HG03095 (cell line): ENCODE measurements around the gene EGR1.

Source experiments
- ATAC-seq: cut with Tn5 transposase; IDR thresholded peaks from one replicate; pipeline ENCODE4 v1.9.1; 2021; ENCODE audit warnings: moderate library complexity; ENCODE audit not compliant: unreplicated experiment

EGR1 gene

DNA sequence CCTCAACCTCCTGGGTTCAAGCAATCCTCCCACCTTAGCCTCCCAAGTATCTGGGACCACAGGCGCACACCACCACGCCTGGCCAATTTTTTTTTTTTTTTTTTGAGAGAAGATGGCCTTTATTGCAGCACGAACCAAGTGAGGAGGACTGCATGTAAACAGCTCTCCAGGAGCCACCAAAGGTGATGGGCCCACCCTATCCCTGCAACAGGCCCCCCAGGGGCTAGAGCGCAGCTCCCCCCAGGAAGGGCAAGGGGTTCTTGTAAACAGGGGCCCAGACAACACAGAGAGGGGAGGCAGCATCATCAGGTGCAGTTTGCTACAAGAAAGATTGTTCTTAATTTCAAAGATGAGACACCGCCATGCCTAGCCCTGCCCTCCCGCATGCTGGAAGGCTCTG lies 12.6 kb upstream of the EGR1 start:
- no peak for ATAC-seq

DNA sequence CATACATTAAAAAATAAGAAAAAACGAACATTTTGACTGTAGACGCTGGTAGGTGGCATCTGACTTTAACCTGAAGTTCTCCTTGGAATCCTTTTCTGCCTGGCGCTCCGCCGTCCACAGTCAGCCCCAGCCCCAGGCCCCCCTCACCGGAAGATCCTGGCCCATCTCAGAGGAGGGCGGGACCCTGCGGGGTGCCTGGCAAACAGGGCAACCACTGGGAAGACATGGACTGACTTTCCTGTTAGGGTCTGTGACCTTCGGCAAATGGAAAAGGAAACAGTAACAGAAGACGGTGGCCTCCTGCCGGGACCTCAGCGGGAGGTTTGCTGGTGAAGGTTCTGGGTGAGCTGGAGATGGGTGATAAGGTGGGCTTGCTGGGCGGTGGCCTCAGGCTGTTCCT lies 11.7 kb upstream of the EGR1 start:
- ATAC-seq: no peak

DNA sequence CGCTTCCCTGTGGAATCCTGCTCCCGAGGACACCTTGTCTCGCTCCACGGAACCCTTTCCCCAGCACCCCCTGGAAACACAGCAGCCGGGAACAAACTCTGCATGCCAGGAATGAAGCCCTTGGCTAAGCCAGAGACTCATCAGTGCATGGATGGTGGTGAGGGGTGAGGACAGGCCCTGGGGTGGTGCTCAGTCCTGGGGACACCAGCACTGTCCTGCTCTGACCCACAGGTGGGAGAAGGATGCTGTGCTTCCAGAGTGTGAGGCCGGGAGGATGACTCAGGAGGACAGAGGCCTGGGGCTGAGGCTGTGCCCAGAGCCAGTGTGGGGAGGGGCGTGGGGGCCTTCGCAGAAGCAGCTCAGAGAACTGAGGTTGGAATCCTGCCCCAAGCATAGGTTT lies 11.2 kb upstream of the EGR1 start:
- no peak for ATAC-seq

DNA sequence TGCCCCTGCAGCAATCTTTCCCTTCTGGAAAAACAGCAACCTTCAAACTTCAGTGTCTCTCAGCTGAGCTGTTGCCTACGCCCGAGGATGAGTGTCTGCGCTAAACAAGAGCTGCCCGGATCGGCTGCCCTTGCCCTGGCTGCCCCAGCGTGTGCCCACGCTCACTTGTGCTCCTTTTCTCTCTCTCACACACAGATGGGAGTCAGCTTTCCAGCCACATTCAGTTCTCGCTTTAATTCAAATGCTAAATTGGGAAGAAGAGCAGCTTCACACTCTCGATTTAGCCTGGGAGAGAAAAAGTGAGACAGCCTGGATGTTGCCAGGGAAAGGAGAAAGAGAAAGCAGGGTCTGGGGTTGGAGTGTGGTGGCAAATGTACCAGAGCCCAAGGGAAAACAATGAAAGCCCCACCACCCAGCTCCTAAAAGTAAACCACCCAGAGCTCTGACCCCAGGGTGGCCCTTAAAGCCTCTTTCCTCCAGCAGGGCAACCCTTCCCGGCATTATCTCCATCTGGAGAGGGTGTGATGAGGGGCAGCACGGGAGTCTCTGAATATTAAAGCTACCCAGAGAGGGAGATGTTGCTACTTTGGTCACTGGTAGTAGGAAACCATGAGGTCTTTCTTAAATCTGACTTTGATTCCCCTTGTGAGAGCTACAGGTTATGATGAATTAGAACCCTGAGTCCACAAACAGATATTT lies 9.9 kb upstream of the EGR1 start:
- no peak for ATAC-seq

DNA sequence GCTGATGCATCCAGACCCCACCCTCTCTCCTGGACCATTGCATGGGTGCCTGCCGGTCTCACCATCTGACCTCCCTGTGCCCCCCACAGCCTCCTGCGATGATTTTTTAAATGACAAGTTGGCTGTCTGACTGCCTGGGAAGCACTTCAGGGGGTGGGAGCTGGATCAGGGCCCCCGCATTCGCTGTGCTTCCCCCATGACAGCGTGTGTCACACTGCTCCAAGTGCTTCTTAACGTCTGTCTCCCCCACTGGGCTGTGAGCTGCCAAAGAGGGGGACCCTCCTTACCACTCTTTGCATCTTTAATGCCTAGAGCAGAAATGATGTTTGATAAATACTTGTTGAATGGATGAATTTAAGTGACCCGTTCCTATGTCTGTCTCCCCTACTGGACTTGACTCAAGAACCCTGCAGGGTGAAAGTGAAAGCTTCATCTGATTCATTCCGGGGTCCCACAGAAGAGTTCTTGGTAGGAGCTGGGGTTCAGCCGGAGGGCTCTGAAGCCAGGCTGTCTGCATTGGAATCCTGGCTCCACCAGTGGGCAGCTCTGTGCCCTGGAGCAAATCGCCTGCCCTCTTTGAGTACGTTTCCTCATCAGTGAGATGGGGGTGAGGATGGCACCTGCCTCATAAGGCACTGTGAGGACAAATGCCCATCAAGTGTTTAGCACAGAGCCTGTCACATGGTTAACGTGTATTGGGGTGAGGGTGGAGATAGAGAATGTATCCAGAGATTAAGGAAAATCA lies 7.6 kb upstream of the EGR1 start:
- ATAC-seq: no peak

DNA sequence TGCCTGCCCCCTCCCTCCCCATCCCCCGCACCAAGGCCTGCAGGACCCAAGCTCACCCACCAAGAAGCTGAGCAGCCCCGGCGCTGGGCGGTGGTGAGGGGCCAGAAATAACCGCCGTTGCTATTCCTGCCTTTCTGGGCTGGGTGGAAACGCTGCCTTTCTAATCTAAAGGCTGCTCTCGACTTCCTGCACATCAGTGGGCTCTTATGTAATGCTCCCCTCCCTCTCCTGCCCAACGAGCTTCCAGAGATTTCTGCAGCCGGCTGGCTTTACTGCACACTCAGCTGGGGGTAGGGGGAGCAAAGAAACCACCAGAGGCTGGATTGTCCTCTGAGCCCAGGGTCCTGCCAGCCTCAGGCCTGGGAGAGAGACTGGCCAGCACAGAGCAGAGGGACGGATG lies 6.9 kb upstream of the EGR1 start:
- no peak for ATAC-seq

DNA sequence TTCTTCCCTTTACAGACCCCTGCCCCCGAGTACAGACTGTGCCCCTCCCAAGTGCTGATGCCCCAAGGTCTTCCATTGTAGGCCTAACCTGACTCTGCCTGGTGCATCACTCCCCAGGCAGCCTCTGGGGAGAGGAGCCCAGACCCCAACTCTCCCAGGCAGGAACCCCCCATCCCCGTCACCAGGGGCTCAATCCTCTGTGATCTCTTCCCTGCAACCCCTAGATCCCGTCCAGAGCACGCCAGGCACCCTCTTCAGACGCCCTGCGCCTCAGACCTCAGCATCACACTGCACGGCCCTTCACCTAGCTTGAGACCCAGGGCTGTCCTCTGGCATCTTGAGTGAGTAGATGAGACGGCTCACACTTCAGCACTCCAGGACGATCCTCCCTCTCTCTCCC lies 6.4 kb upstream of the EGR1 start:
- ATAC-seq: no peak

DNA sequence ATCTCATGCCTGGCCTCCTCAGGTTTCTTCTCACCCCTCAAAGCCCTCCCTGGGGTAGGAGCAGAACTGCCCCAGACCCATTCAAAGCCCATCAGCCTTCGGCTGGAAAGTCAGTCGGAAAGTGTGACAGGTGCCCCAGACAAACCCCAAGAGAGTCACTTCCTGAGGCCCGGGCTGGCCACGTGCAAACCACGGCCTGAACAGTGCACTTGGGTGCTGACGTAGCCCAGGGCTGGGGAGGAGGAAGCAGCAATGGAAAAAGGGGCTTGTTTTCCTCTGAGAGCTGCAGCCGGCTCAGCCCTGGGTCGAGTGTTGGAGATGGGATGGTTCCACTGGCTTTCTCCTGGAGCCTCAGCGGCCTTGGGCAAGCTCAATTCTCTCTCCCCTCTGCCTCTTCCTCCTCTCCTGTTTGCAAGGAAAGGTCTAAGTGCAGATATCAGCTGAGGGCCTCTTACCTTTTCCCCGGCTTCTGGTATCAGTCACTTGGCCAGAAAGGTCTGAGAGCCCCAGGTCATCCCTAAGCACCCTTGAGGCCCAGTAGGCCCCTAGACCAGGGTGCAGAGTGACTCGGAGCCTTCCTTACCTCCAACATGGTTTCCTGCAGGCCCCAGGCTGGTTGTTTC lies 5.9 kb upstream of the EGR1 start:
- ATAC-seq: no peak

DNA sequence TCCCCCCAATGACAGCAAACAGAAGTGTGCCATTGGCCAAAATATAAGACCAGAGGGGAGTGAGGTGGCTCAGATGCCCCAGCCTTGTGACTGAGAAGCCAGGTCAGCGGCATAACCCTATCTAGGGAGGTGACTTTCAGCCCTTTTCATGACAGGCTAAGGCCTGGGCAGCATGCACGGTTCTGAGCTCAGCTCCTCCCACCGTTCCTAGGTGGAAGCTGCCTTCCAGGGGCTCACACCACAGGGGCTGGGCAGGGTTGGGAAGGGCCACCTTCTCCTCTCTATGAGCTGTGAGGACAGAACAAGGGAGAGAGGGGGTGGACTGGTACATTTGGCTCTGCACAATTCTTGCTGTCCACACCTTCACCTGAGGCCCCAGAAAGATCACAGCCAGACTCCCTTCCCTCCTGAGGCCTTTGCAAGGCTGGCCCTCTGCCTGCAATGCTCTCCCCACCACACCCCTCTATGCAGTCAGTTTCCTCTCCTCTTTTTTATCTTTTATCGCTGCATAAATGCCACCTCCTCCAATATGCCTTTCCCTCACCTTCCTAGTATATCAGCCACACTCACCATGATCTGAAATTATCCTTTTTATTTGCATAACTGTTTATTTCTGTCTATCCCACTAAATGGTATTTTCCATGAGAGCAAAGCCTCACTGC lies 5.1 kb upstream of the EGR1 start:
- ATAC-seq: no peak

DNA sequence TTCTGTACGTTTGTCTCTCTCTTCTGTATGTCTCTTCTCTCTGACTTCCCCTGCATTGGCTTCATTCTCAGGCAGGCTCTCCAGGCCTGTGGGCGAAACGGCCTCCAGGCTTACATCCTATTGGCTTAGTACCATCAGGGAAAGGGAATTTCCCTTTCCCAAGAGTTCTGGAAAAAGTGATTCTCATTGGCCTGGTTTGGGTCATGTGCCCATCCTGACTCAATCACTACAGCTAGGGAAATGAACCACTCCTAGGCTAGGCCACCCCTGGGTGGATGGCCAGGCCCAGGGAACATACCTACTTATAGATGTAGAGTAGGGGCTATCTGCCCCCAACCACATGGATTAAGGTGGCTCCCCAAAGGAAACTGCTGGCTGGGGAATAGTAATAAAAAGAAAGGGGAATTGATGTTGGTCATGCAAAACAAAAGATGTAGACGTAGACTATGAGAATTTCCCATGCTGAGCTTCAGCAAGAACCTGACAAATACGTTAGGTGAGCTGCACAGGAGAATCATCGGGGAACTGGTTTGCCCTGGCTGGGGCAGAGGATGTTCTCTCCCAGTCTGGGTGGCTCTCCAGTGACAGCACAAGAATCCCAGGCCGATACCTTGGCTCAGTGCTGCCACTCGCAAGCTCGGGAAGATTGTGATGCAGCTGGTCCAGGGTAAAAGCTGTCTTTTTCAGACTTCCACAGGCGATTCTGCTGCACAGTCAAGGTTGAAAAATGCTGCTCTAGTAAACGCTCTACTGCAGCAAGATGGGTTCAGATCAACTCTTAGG lies 3.7 kb upstream of the EGR1 start:
- no peak for ATAC-seq

DNA sequence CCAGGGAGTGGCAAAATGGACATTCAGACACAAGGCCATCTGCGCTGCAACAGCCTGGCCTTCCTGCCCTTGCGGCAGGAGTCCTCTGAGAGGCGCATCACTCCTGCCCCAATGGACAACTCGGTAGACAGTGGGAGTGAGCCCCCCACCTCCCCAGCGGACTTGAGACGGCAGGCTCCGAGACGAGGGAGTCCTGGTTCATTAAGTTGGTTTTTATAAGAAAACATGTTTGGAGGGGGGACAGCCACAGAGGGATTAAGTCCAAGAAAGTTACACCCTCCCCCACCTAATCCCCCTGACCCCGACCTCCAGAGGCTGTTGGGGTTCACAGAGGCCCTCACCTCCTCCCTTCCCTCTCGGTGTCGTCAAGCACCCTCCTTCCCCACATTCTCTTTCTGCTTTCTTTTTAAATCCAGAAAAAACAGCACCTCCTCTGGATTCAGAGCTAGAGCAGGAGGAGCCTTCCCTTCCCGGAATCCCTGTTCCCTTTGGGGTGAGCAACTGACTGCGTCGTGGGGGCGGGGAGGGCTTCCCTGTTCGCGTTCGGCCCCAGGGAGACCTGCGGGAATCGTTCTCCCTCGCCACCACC lies 1.8 kb upstream of the EGR1 start:
- ATAC-seq: no peak

DNA sequence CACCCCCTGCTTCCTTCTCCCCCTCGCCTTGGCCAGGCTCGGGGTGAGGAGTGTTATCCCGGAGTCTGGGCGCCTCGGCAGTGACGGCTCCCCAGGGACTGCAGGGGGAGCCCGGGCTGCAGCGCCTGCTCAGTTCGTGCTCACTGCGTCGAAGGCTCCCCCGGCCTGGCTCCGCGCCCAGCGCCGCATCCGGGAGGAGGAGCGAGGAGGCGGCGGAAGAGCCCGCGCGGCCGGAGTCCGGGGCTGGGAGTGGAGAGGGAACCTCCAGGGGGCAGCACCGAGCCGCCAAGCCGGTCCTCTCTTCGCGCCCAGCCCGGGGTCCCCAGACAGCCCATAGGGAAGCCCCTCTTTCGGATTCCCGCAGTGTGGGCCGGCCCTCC lies 1.3 kb upstream of the EGR1 start:
- peak; percentile 47 for ATAC-seq

DNA sequence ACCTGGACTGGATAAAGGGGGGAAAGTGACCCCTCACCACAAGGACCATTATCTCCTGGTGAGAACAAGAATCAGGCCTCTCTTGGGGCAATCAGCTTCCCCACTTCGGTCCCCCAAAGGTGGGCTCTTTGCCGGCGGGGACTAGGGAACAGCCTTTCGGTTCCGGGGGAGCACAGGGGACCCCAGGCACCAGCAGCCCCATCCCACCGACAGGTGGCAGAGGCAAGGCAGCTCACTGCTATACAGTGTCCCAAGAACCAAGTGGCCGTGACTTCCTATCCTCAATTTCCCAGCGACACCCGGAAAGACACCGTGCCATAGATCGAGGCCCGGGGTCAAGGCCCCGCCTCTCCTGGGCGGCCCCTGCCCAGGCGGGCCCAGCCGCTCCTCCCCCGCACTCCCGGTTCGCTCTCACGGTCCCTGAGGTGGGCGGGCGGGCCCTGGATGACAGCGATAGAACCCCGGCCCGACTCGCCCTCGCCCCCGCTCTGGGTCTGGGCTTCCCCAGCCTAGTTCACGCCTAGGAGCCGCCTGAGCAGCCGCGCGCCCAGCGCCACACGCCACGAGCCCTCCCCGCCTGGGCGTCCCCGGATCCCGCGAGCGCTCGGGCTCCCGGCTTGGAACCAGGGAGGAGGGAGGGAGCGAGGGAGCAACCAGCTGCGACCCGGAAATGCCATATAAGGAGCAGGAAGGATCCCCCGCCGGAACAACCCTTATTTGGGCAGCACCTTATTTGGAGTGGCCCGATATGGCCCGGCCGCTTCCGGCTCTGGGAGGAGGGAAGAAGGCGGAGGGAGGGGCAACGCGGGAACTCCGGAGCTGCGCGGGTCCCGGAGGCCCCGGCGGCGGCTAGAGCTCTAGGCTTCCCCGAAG lies 655 bp upstream of the EGR1 start:
- peak; percentile 63 for ATAC-seq

DNA sequence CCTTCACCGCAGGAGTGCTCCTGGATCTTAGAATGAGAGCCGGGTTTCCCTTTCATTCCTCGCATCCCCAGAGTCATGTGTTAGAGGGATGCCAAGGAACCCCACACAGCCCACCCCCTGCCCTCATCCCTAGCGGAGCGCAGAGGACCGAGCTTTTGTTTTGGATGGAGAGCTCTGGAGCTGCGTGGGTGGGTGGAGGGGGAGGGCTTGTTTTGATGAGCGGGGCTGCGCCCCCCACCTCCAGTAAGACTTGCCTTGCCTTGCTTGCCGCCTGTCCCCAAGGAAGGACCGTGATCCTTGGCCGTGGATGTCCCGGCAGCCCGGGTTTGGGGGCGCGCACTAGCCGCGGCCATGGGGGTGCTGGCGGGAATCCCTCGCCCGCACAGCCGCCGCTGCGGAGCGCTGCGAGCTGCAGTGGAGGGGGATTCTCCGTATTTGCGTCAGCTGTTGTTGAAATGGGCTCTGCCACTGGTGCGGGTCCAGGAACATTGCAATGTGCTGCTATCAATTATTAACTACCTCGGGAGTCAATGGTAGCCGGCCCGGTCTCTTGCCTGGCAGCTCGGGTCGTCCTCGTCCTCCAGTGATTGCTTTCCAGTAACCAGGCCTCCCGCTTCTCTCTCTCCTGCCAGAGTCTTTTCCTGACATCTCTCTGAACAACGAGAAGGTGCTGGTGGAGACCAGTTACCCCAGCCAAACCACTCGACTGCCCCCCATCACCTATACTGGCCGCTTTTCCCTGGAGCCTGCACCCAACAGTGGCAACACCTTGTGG lies 1.0 kb downstream of the EGR1 start:
- no peak for ATAC-seq

DNA sequence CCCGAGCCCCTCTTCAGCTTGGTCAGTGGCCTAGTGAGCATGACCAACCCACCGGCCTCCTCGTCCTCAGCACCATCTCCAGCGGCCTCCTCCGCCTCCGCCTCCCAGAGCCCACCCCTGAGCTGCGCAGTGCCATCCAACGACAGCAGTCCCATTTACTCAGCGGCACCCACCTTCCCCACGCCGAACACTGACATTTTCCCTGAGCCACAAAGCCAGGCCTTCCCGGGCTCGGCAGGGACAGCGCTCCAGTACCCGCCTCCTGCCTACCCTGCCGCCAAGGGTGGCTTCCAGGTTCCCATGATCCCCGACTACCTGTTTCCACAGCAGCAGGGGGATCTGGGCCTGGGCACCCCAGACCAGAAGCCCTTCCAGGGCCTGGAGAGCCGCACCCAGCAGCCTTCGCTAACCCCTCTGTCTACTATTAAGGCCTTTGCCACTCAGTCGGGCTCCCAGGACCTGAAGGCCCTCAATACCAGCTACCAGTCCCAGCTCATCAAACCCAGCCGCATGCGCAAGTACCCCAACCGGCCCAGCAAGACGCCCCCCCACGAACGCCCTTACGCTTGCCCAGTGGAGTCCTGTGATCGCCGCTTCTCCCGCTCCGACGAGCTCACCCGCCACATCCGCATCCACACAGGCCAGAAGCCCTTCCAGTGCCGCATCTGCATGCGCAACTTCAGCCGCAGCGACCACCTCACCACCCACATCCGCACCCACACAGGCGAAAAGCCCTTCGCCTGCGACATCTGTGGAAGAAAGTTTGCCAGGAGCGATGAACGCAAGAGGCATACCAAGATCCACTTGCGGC lies 1.8 kb downstream of the EGR1 start:
- ATAC-seq: no peak

DNA sequence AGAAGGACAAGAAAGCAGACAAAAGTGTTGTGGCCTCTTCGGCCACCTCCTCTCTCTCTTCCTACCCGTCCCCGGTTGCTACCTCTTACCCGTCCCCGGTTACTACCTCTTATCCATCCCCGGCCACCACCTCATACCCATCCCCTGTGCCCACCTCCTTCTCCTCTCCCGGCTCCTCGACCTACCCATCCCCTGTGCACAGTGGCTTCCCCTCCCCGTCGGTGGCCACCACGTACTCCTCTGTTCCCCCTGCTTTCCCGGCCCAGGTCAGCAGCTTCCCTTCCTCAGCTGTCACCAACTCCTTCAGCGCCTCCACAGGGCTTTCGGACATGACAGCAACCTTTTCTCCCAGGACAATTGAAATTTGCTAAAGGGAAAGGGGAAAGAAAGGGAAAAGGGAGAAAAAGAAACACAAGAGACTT lies 2.4 kb downstream of the EGR1 start:
- ATAC-seq: no peak

DNA sequence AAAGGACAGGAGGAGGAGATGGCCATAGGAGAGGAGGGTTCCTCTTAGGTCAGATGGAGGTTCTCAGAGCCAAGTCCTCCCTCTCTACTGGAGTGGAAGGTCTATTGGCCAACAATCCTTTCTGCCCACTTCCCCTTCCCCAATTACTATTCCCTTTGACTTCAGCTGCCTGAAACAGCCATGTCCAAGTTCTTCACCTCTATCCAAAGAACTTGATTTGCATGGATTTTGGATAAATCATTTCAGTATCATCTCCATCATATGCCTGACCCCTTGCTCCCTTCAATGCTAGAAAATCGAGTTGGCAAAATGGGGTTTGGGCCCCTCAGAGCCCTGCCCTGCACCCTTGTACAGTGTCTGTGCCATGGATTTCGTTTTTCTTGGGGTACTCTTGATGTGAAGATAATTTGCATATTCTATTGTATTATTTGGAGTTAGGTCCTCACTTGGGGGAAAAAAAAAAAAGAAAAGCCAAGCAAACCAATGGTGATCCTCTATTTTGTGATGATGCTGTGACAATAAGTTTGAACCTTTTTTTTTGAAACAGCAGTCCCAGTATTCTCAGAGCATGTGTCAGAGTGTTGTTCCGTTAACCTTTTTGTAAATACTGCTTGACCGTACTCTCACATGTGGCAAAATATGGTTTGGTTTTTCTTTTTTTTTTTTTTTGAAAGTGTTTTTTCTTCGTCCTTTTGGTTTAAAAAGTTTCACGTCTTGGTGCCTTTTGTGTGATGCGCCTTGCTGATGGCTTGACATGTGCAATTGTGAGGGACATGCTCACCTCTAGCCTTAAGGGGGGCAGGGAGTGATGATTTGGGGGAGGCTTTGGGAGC lies 3.1 kb downstream of the EGR1 start:
- ATAC-seq: no peak
